Ammon's horn (tissue), 1 donor: ENCODE measurements around the gene ZNF582.
A peak's percentile ranks its signal among the peaks of the same experiment; 100 is the strongest.
"Not testable (repeated sequence)": the region's sequence is repeated elsewhere in the genome, so short reads cannot be mapped to it uniquely, and the experiment has no call there.

Experiments
- DNase-seq: peaks from one replicate; pipeline ENCODE4 v3.0.0-alpha.2; 2016; ENCODE audit warnings: low spot score

Gene ZNF582

DNA sequence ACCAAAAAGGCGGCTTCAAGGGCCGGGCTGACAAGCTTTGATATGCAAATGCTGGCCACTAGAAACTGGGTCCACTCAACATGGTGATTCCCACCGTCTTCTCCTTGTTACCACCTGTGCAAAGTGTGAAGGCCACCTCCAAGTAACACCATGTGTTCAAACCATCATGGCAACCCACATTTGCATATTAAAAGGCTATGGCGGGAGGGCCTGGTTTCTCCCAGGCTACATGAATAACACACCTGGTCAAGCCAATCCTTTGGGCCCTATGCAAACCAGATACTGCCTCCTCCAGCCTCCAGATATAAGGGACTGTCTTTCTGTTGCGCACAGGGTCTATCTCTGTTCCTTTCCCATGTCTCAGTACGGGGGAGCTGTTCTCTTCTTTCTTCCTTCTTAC, 42.1 kb downstream of the ZNF582 start:
- no peak for DNase-seq

DNA sequence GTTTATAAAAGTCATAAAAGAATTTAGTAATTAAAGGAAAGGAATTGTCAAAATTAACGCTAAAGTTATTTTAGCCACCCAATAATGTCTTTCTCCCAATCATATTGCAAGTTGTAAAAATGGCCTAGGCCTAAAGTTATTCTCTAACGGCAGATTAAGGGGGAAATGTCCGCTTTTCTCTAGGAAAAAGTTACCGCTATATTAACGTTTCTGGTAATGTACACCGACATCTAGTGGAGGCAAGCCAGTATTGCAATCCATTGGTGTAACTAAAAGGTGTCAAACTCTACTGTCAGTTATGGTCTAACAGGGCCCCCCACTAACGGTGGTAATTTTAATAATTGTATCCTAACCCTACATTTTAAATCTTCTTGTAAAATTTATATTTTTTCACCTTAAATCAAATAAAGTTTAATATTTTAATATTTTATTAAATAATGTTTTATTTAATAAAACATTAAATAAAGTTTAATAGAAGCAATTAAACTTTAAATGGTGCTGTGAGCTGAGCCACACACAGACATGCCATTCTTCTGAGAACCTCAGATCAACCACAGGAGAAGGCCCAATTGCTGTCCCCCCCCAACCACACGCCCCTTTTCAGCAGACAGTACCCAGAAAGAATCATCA, 42.8 kb downstream of the ZNF582 start:
- peak; percentile 3 for DNase-seq

DNA sequence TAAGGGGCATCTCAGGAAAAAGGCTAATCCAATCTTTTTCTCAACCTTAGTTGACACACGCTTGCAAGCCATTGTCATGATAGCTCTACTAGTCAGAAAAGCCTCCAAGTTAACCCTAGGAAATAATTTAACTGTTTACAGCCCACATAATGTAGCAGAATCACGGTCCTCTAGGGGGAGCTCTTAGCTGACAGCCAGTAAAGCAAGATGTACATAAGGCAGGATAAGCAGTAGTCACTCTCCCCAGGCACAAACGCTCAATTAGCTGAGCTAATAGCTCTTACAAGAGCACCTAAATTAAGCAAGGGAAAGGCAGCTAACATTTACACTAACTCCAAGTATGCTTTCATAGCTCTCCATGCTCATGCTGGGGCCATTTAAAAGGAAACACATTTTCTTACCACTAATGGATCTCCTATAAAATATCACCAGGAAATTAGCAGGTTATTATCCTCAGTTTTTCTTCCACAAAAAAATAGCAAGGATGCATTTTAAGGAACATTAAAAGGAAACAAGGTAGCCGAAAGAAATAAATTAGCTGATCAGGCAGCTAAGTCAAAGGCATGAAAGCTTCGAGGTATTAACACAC, 45.0 kb downstream of the ZNF582 start:
- no peak for DNase-seq

DNA sequence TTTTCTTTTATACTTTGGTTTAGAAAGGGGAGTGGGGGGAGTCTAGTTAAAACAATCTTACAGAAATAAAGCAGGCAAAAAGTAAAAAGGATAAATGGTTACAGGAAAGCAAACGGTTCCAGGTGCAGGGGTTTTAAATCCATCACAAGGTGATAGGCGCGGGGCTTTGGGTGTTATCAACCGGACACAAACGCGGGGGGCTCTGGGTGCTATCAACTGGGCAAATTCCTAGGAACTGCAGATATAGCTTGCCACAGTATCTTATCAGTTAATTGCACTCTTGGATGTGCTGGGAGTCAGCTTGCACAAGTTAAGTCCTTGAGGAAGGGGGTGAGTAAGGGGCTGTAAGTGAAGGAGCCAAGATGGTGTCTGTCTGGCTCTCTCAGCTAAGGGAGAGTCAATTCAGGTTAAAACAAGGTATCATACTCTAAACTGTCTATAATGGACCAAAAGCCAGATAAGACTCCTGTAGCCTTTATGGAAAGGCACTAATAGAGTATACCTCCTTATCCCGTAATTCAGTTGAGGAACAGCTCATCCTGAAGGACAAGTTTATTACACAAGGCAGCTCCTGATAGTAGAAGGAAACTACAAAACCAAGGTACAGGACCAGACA, 46.1 kb downstream of the ZNF582 start:
- no peak for DNase-seq

DNA sequence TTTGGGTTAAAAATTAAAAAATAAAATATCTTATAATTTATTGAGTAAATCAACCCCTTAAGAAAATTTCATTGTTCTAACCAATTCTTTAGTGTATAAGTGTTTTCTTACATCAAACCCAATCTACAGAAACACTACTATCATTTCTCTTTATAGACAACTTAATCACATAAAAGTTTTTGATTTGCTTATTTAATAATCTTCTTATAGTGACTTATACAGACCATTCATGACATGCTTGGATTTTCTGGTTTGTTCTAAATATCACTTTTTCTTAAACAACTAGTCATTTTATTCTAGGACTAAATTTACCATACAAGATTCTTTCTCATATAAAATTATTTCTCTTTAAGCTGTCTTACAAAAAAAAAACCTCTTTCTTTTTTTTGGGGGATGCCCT, 51.4 kb downstream of the ZNF582 start:
- DNase-seq = no peak

DNA sequence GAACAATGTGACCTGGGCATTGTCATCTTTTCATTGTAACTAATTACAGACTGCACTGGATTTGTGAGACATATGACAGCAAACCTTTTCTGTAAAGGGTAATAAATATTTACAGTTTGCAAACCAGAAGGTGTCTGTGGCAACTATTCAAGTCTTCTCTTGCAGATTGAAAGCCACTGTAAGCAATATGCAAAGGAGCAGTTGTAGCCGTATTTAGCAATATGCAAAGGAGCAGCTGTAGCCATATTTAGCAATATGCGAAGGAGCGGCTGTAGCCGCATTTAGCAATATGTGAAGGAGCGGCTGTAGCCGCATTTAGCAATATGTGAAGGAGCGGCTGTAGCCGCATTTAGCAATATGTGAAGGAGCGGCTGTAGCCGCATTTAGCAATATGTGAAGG, 54.3 kb downstream of the ZNF582 start:
- not testable (repeated sequence) for DNase-seq

DNA sequence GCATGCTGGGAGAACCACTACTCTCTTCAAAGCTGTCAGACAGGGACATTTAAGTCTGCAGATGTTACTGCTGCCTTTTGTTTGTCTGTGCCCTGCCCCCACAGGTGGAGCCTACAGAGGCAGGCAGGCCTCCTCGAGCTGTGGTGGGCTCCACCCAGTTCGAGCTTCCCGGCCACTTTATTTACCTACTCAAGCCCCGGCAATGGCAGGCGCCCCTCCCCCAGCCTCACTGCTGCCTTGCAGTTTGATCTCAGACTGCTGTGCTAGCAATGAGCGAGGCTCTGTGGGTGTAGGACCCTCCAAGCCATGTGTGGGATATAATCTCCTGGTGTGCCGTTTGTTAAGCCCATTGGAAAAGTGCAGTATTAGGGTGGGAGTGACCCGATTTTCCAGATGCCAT, 56.3 kb downstream of the ZNF582 start:
- not testable (repeated sequence) for DNase-seq

DNA sequence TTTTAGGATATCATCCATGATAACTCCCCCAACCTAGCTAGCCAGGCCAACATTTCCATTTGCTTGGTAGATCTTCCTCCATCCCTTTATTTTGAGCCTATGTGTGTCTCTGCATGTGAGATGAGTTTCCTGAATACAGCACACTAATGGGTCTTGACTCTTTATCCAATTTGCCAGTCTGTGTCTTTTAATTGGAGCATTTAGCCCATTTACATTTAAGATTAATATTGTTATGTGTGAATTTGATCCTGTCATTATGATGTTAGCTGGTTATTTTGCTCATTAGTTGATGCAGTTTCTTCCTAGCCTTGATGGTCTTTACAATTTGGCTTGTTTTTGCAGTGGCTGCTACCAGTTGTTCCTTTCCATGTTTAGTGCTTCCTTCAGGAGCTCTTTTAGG, 58.0 kb downstream of the ZNF582 start:
- not testable (repeated sequence) for DNase-seq

DNA sequence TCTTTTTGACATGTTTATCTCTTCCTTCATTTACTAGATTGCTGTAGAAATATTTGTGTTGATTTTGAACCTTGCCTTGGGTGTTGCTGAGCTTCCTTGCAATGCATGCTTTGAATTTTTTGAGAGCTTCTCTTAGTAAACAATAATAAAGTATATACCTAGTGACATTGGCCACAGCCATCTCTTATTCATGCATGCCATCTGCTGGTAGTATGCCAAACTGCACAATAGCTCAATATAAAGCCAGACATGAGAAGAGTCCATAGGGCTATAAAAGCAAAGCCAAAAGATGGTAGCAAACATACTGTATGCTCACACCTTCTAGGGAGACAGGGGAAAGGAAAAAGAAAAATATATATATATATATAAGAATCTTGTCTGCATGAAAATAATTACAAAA, 59.8 kb downstream of the ZNF582 start:
- DNase-seq = peak; percentile 24
